ENCODE measurements around the gene SLCO4C1.

SLCO4C1 gene

DNA sequence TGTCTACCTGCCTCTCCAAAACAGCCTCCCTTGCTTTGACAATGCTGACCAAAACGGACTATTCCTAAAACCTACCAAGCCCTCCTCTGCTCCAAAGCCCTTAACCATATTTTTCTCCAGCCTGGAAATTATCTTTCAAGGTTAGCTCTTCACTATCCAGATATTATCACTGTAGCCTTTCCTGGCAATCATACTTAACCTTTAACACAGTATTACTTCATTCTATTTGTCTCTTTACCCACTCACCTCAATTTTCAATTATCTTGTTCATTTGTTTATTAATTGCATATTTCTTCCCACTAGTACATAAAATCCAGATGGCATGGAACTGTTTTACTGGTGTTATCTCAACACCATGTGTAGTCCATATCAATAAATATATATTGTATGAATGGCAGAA lies 7.5 kb downstream of the SLCO4C1 start:
- H3K9me3 Mint-ChIP-seq: no peaks in the 10 kb centered on the region
- no peak overlapping the region for H3K27ac Mint-ChIP-seq
- no peaks in the 10 kb centered on the region for H3K36me3 Mint-ChIP-seq (ENCODE audit: low read depth)
- no peak overlapping the region for H3K4me3 Mint-ChIP-seq
- H3K27me3 Mint-ChIP-seq: no peaks in the 10 kb centered on the region
- peaks cover 16% of the 10 kb centered on the region for H3K4me1 Mint-ChIP-seq (ENCODE audit: low read depth)

DNA sequence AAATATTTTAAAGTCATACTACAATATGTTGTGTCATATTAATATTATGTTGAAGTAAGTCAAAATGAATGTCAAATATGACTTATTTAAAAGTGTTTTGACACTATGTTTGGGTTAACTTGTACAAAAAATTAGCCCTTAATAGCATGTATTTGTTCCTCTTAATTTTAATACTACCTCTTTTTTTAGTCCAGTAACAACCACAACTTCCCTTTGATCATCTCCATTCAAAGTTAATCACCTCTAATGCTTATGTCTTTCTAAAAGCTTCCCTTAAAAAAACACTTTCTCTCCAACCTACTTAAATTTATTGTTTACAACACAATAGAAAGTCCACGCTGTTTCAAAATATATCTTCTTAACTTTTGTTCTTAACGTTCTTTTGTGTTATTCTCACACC lies 9.6 kb downstream of the SLCO4C1 start:
- Mint-ChIP-seq H3K27ac (no peak overlapping the region), H3K9me3 (no peaks in the 10 kb centered on the region), H3K27me3 (no peaks in the 10 kb centered on the region), H3K36me3 (ENCODE audit: low read depth) (no peaks in the 10 kb centered on the region), H3K4me1 (ENCODE audit: low read depth) (peaks cover 20% of the 10 kb centered on the region), H3K4me3 (no peak overlapping the region)

DNA sequence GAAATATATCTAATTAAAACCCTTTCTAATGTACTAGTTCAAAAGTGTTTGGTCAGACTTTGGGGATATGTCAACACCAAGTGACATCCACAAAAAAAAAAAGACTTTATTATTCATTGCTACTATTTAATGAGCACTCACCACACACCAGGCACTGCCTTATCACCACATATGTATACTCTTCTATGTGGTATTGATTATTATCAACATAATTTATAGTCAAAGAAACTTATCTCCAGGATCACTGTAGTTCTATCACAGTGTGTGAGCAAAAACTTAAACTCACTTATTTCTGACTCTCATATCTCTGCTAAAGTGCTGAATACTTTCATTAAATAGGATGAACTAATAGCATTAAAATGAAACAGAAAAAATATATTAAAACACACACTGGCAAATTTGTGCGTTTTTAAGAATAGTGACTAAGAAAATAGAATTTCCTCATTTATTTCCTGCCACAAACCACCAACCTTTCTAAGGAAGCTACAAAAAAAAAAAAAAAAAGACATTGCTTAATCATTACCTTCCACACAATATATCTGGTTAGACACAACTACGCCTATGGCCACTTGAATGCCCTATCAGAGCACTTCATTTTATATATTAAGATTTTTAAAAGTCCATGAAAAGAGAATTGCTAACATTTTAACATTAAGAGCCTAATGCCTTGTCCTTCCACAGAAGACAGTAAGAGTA lies 12.8 kb downstream of the SLCO4C1 start:
- Mint-ChIP-seq H3K4me1 (ENCODE audit: low read depth) (peaks cover 20% of the 10 kb centered on the region), H3K27me3 (no peaks in the 10 kb centered on the region), H3K4me3 (no peak overlapping the region), H3K36me3 (ENCODE audit: low read depth) (no peaks in the 10 kb centered on the region), H3K27ac (no peak overlapping the region), H3K9me3 (no peaks in the 10 kb centered on the region)

DNA sequence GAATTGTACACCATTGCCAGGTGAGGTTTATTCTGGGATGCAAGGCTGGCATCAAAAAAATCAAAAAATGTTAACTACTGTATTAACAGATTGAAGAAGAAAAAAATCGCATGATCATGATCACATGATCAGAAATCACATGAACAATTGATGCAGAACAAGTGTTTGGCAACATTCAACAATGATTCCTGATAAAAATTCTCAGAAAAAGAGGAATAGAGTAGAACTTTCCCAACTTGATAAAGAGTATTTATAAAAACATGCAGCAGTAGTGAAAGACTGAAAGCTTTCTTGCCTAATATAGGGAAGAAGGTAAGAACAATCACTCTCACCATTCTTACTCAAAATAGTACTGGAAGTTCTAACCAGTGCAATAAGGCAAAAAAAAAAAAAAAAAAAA lies 16.4 kb downstream of the SLCO4C1 start:
- H3K4me3 Mint-ChIP-seq: no peak overlapping the region

DNA sequence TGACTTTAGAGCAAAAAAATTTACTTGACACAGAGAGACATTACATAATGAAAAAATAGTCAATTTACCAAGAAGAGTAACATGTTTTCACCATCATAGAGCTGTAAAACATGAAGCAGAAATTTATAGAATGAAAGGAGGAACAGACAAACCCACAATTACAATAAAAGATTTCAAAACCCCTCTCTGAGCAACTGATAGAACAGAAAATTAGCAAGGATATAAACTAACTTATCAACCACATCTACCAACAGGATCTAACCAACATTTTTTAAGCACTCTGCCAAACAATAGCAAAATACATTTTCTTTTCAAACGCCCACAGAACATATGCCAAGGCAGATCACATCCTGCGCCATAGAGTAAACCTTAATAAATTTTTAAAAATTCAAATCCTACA lies 17.9 kb downstream of the SLCO4C1 start:
- Mint-ChIP-seq H3K27me3 (peaks cover 4% of the 10 kb centered on the region), H3K9me3 (no peaks in the 10 kb centered on the region), H3K36me3 (ENCODE audit: low read depth) (no peaks in the 10 kb centered on the region), H3K27ac (no peak overlapping the region), H3K4me1 (ENCODE audit: low read depth) (peaks cover under 1% of the 10 kb centered on the region), H3K4me3 (no peak overlapping the region)

More for the DNA sequence above, 16.4 kb downstream of the SLCO4C1 start:
- peaks cover 4% of the 10 kb centered on the region for H3K27me3 Mint-ChIP-seq
- H3K27ac Mint-ChIP-seq: no peak overlapping the region
- H3K4me1 Mint-ChIP-seq (ENCODE audit: low read depth): peaks cover 16% of the 10 kb centered on the region
- no peaks in the 10 kb centered on the region for H3K36me3 Mint-ChIP-seq (ENCODE audit: low read depth)
- H3K9me3 Mint-ChIP-seq: no peaks in the 10 kb centered on the region

DNA sequence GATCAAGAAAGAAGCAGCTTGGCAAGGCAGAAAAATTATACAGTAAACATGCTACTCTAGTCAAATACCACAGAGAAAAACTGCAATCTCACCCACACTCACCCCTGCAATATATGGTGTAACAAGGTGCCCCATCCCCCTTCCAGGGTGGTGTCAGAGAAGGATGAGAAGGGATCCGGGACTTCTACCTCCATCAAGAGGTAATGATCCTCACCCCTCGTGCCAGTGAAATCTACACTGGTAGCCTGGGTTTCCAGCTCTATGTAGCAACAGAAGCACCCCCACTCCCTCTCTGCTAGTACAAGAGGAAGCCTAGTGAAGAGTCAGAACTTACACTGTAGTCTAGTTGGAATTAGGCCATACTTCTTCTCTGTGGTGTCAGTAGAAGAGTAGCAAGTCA lies 18.9 kb downstream of the SLCO4C1 start:
- Mint-ChIP-seq H3K27ac (no peak overlapping the region), H3K9me3 (no peaks in the 10 kb centered on the region), H3K4me3 (no peak overlapping the region), H3K4me1 (ENCODE audit: low read depth) (no peaks in the 10 kb centered on the region), H3K36me3 (ENCODE audit: low read depth) (no peaks in the 10 kb centered on the region), H3K27me3 (peaks cover 4% of the 10 kb centered on the region)

DNA sequence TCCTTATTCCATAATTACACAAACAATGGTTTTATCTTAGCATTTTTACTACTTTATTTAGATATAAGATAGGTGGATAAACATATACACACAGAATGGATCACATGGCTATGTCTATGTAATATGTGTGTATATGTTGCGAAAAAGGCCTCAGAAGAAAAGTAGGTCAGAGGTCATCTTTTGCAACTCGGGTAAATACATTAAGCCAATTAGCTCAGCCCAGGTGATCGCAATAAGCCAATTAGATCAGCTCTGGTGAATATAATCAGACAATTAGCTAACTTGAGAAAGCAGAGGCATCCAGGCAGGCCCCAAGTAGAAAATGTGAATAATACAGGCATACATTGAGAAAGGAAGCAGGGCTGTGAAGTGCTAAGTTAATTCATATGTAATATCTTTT lies 24.3 kb downstream of the SLCO4C1 start:
- peaks cover 19% of the 10 kb centered on the region for H3K9me3 Mint-ChIP-seq

DNA sequence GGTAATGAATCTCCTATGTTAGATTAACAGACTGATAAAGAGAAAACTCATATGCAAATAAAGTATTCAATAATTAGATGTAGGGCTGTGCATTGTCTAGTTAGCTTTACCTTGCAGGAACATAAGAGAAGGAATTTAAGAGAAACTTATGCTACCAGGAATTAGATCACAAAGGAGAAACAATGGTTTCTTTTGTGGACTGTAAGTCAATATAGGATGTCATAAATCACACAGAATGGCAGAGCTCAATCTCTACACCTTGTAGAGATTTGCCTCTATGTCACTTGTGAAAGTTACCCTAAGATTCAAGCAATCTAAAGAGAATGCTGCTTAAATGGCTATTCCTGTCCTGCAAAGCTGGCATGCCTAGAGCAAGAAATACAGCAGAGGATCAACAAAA lies 26.0 kb downstream of the SLCO4C1 start:
- Mint-ChIP-seq H3K4me1 (ENCODE audit: low read depth) (no peaks in the 10 kb centered on the region), H3K4me3 (no peak overlapping the region), H3K27me3 (no peaks in the 10 kb centered on the region), H3K9me3 (peaks cover 19% of the 10 kb centered on the region), H3K36me3 (ENCODE audit: low read depth) (no peaks in the 10 kb centered on the region), H3K27ac (no peak overlapping the region)

More for the DNA sequence above, 24.3 kb downstream of the SLCO4C1 start:
- H3K27ac Mint-ChIP-seq: no peak overlapping the region
- H3K36me3 Mint-ChIP-seq (ENCODE audit: low read depth): no peaks in the 10 kb centered on the region
- no peaks in the 10 kb centered on the region for H3K4me1 Mint-ChIP-seq (ENCODE audit: low read depth)
- peaks cover 4% of the 10 kb centered on the region for H3K27me3 Mint-ChIP-seq
- H3K4me3 Mint-ChIP-seq: no peak overlapping the region

DNA sequence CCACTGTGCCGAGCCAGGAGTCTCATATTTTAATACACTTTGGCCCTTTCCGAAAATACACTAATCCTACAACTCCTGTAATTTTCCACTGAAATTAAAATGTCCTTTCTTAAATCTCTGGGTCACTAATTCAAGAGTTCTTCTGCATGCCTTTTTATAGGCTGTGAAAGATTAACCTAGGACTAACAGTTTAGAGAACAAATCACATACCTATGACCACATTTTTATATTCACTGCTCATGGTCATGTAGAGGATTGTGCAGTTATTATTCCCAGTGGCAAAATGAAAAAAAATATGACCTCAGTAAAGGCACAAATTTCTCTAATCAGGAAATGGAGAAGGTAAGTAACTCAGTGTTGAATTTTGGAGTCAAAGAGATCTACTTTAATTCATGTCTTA lies 33.4 kb downstream of the SLCO4C1 start:
- no peaks in the 10 kb centered on the region for H3K27me3 Mint-ChIP-seq
- H3K4me3 Mint-ChIP-seq: no peak overlapping the region
- H3K4me1 Mint-ChIP-seq (ENCODE audit: low read depth): no peaks in the 10 kb centered on the region
- no peak overlapping the region for H3K27ac Mint-ChIP-seq
- no peaks in the 10 kb centered on the region for H3K36me3 Mint-ChIP-seq (ENCODE audit: low read depth)
- peaks cover 4% of the 10 kb centered on the region for H3K9me3 Mint-ChIP-seq

DNA sequence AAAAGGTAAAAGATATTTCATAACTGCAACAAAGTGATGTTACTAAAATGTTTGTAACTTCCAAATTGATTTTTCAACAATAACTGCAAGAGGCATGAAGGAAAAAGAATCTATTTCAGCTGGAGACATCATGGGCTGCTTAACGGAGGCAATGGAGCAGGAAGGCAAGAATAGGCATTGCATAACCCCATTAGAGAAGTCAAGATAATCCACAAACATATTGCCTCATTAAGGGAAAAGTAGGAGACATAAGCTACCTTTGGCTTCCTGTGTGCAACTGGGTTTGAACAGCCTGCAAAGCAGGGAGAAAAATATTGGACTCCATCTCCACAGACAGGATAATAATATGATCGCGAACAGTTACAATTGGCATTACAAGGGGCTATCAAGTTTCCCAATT lies 46.7 kb downstream of the SLCO4C1 start:
- Mint-ChIP-seq H3K27ac (no peak overlapping the region), H3K4me3 (no peak overlapping the region), H3K36me3 (ENCODE audit: low read depth) (no peaks in the 10 kb centered on the region), H3K9me3 (no peaks in the 10 kb centered on the region), H3K4me1 (ENCODE audit: low read depth) (no peaks in the 10 kb centered on the region), H3K27me3 (no peaks in the 10 kb centered on the region)

DNA sequence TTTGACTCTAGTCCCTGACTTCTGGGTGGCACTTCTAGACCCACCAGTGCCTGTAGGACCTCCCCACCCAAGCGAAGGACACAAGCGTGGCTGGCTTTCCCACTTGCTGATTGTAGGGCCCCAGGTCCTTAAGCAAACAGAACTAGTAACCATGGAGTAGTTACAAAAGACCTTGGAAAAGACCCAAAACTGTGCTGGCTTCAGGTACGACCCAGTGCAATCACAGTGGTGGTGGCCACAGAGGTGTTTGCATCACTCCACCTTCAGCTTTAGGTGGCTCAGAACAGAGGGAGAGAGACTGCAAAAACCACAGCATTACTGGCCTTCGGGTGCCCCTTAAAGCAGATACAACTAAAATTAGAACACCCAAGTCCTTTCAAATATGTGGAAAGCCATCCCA lies 52.9 kb downstream of the SLCO4C1 start:
- H3K27ac Mint-ChIP-seq: no peak overlapping the region
- H3K4me3 Mint-ChIP-seq: no peak overlapping the region
- H3K27me3 Mint-ChIP-seq: no peaks in the 10 kb centered on the region
- no peaks in the 10 kb centered on the region for H3K9me3 Mint-ChIP-seq
- H3K36me3 Mint-ChIP-seq (ENCODE audit: low read depth): no peaks in the 10 kb centered on the region
- H3K4me1 Mint-ChIP-seq (ENCODE audit: low read depth): no peaks in the 10 kb centered on the region

DNA sequence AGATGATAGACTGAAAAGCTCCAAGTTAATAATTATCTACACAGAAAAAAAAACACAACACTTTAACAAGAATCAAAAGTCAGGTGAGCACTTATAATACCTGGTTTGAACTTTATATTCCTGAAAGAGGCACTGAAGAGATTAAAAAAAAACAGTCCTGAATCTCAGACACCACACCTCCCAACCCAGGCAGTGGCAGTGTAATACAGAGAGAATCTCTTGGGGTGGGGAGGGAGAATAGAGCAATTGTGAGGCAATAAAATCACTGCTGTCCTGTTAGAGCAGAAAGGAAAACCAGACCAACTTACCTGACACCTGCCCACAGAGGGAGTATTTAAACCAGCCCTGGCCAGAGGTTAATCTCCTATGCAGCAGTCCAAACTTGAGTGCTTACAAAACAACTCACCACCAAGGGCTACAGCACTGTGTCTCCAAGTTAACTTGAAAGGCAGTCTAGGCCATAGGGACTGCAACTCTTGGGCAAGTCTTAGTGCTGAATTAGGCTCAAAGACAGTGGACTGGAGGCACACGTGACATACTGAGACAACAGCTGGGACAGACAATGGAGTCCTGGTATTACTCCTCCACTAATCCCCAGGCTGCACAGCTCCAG lies 54.2 kb downstream of the SLCO4C1 start:
- Mint-ChIP-seq H3K9me3 (no peaks in the 10 kb centered on the region), H3K27me3 (no peaks in the 10 kb centered on the region), H3K4me3 (no peak overlapping the region), H3K4me1 (ENCODE audit: low read depth) (no peaks in the 10 kb centered on the region), H3K36me3 (ENCODE audit: low read depth) (no peaks in the 10 kb centered on the region), H3K27ac (no peak overlapping the region)

DNA sequence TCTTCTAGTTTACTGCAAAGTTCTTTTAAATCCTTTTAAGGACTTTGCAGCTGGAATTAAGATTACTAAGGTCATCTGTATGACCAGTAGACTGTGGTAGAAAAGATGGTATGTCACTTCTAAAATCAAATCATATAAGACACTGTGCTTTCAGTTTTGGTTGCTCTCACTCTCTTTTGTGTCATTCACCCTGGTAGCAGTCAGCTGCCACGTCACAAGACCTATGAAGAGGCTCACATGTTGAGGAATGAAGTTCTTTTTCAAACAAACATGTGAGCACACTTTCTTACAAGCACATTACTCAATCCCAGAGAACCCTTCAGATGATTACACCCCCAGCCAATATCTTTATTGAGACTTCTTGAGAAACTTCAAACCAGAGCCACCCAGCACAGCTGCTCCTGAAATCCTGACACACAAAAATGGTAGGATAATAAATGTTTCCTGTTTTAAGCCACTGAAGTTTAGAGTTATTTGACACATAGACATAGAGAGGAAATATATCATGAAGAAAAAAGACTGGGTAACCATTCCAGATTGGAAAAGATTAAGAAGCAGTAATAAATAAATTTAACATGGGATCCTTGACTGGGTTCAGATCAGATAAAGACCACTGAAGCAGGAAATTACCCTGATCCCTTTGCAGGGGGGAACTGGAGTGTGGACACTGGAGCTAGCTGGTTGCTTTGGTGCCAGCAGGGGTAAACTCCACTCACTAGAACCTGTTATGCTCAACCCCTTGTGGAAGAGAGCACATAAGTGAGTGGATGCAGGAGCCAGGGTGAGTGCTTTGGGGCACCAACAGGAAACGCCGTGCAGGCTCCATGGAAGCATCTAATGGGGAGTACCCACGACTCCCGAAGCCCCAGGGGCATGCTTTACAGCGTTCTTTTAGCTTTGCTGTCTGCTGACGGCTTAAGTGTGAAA lies 64.1 kb downstream of the SLCO4C1 start:
- H3K9me3 Mint-ChIP-seq: no peaks in the 10 kb centered on the region
- no peaks in the 10 kb centered on the region for H3K27me3 Mint-ChIP-seq
- H3K4me3 Mint-ChIP-seq: no peak overlapping the region
- no peaks in the 10 kb centered on the region for H3K36me3 Mint-ChIP-seq (ENCODE audit: low read depth)
- H3K4me1 Mint-ChIP-seq (ENCODE audit: low read depth): peaks cover 6% of the 10 kb centered on the region
- no peak overlapping the region for H3K27ac Mint-ChIP-seq

DNA sequence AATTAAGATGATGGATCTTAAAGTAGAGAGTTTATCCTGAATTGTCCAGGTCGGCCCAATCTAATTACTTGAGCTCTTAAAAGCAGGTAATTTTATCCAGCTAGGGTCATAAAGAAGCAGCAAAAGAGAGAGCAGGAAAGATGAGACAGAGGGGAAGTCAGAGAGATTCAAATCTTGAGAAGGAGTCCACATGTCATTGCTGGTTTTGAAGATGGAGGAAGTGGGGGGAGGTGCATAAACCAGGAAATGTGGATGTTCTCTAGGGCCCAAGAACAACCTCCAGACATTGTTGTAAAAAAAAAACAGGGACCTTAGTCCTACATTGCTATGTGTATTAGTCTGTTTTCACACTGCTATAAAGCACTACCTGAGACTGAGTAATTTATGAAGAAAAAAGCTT lies 66.4 kb downstream of the SLCO4C1 start:
- H3K27ac Mint-ChIP-seq: no peak overlapping the region
- H3K4me3 Mint-ChIP-seq: no peak overlapping the region
- H3K36me3 Mint-ChIP-seq (ENCODE audit: low read depth): no peaks in the 10 kb centered on the region
- H3K4me1 Mint-ChIP-seq (ENCODE audit: low read depth): peaks cover 6% of the 10 kb centered on the region
- H3K9me3 Mint-ChIP-seq: no peaks in the 10 kb centered on the region
- no peaks in the 10 kb centered on the region for H3K27me3 Mint-ChIP-seq

DNA sequence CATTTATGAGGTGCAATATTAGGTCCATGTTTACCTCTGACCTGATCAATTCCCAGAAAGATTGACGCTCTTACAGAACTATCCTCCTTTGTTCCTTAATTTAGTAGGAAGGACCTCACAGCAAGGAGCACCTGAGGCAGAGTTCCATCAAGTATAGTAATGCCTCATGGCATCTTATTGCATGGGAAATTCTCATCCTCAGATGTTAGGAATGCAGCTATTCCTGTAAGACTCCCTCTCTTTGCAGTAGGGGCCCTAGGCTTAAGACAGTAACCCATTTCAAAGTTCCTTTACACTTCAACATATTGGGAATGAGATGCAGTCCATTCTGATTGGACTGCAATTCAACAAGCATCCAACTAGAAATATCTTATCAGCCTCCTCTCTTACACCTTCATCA lies 69.8 kb downstream of the SLCO4C1 start:
- Mint-ChIP-seq H3K4me3 (no peak overlapping the region), H3K36me3 (ENCODE audit: low read depth) (no peaks in the 10 kb centered on the region), H3K27me3 (no peaks in the 10 kb centered on the region), H3K27ac (no peak overlapping the region), H3K9me3 (no peaks in the 10 kb centered on the region), H3K4me1 (ENCODE audit: low read depth) (peaks cover 6% of the 10 kb centered on the region)

All from stimulated activated naive CD8-positive, alpha-beta T cell treated with anti-CD3 and anti-CD28 coated beads, Interleukin-15, Interleukin-2, amounts not matched to agents 100 ng/mL and 50 ng/mL, for 24 hours (primary cell).